IMR-90 (cell line): Measurements from ENCODE around the gene KNL1. TPM values are rescaled to one million over a fixed set of nuclear protein-coding genes. Genes with fewer than 3 reads are reported as not detected.

Experiments
- ATAC-seq: fragments of 200-7000 bp; cut with Tn5 transposase; 2 replicates; pipeline ENCODE4 v1.9.1; 2020; ENCODE audit warnings: low read depth, mild to moderate bottlenecking, moderate library complexity
- BruUV-seq: library from RNA; stranded (reverse); fragments of 400-500 nt; replicated peaks from 2 replicates; lab custom pipeline; 2021; lab: Mats Ljungman, UMichigan
- CTCF ChIA-PET: fragments of 300-600 bp; formaldehyde crosslinking; extraction: SDS; loops from one replicate; lab custom pipeline; 2021; ENCODE audit warnings: antibody characterized with exemption; lab: Yijun Ruan, JAX
- POLR2A ChIA-PET: fragments of 300-600 bp; sonication (Branson Sonifier 250); formaldehyde crosslinking; loops from one replicate; lab custom pipeline; 2022; ENCODE audit warnings: antibody characterized with exemption; ENCODE audit not compliant: unreplicated experiment; lab: Charles Lee
- DNase-seq: peaks from one replicate; pipeline ENCODE4 v3.0.0; 2013
- H2AFZ ChIP-seq: replicated peaks from 2 replicates; pipeline ENCODE3; 2013; ENCODE audit warnings: low read length, mild to moderate bottlenecking; ENCODE audit not compliant: poor library complexity
- H2AK5ac ChIP-seq: 2 replicates; pipeline ENCODE4 v1.6.1; 2013; ENCODE audit warnings: low read depth, low read length, inconsistent platforms
- H2AK9ac ChIP-seq: replicated peaks from 2 replicates; pipeline ENCODE3; 2013; ENCODE audit warnings: mild to moderate bottlenecking, low read depth, low read length, moderate library complexity; ENCODE audit not compliant: poor library complexity
- H2BK120ac ChIP-seq: 2 replicates; pipeline ENCODE4 v1.6.1; 2013; ENCODE audit warnings: low read depth, low read length, inconsistent platforms
- H2BK15ac ChIP-seq: 3 replicates; pipeline ENCODE4 v1.6.1; 2013; ENCODE audit warnings: low read depth, low read length, inconsistent platforms
- H2BK20ac ChIP-seq: 2 replicates; pipeline ENCODE4 v1.6.1; 2013; ENCODE audit warnings: low read depth, mild to moderate bottlenecking, inconsistent platforms, low read length, moderate library complexity
- H2BK5ac ChIP-seq: 2 replicates; pipeline ENCODE4 v1.6.1; 2013; ENCODE audit warnings: mild to moderate bottlenecking, low read depth, low read length, inconsistent platforms; ENCODE audit not compliant: poor library complexity, severe bottlenecking
- H3K14ac ChIP-seq: replicated peaks from 2 replicates; pipeline ENCODE4 v1.6.1; 2013; ENCODE audit warnings: low read depth, low read length, inconsistent platforms
- H3K18ac ChIP-seq: 2 replicates; pipeline ENCODE4 v1.6.1; 2013; ENCODE audit warnings: low read depth, low read length, control low read depth
- H3K23ac ChIP-seq: 2 replicates; pipeline ENCODE4 v1.6.1; 2013; ENCODE audit warnings: low read depth, low read length, inconsistent platforms
- H3K27ac ChIP-seq: 2 replicates; pipeline ENCODE4 v1.5.1; 2013; ENCODE audit warnings: mild to moderate bottlenecking, control low read depth, low read length; ENCODE audit not compliant: insufficient read depth
- H3K27me3 ChIP-seq: 2 replicates; pipeline ENCODE4 v1.6.1; 2013; ENCODE audit warnings: low read length; ENCODE audit not compliant: control insufficient read depth, insufficient read depth
- H3K36me3 ChIP-seq: 2 replicates; pipeline ENCODE4 v1.6.1; 2013; ENCODE audit warnings: low read length, mixed read lengths; ENCODE audit not compliant: control insufficient read depth, insufficient read depth
- H3K4ac ChIP-seq: 2 replicates; pipeline ENCODE4 v1.6.1; 2013; ENCODE audit warnings: low read depth, low read length, inconsistent platforms
- H3K4me1 ChIP-seq: 2 replicates; pipeline ENCODE4 v1.6.1; 2013; ENCODE audit warnings: low read length, mixed read lengths; ENCODE audit not compliant: control insufficient read depth, insufficient read depth
- H3K4me2 ChIP-seq: 2 replicates; pipeline ENCODE4 v1.6.1; 2013; ENCODE audit warnings: low read depth, mild to moderate bottlenecking, control low read depth, low read length, moderate library complexity
- H3K4me3 ChIP-seq: 2 replicates; pipeline ENCODE4 v1.5.1; 2013; ENCODE audit warnings: low read depth, mild to moderate bottlenecking, control low read depth, low read length, moderate library complexity; ENCODE audit not compliant: insufficient read depth
- H3K56ac ChIP-seq: 2 replicates; pipeline ENCODE4 v1.6.1; 2013; ENCODE audit warnings: low read length, inconsistent platforms; ENCODE audit not compliant: insufficient read depth; ENCODE audit errors: extremely low read depth
- H3K79me1 ChIP-seq, 2 experiments: 2 replicates each; pipeline ENCODE4 v1.6.1; 2013; ENCODE audit warnings: low read length in 2 of 2, inconsistent platforms in 1 of 2, low read depth in 1 of 2
- H3K9ac ChIP-seq: 2 replicates; pipeline ENCODE4 v1.6.1; 2013; ENCODE audit warnings: low read depth, low read length, control low read depth
- H3K9me1 ChIP-seq: 2 replicates; pipeline ENCODE4 v1.6.1; 2013; ENCODE audit warnings: low read length, inconsistent platforms; ENCODE audit not compliant: insufficient read depth
- H3K9me3 ChIP-seq: 2 replicates; pipeline ENCODE4 v1.6.1; 2013; ENCODE audit warnings: low read length; ENCODE audit not compliant: control insufficient read depth, insufficient read depth
- H4K20me1 ChIP-seq: 2 replicates; pipeline ENCODE4 v1.6.1; 2013; ENCODE audit warnings: low read length, inconsistent platforms; ENCODE audit not compliant: insufficient read depth
- H4K5ac ChIP-seq: 2 replicates; pipeline ENCODE4 v1.6.1; 2013; ENCODE audit warnings: mild to moderate bottlenecking, low read depth, low read length, control low read depth
- H4K8ac ChIP-seq, 2 experiments: 2 replicates each; pipeline ENCODE4 v1.6.1; 2013; ENCODE audit warnings: low read depth in 2 of 2, low read length in 2 of 2, control low read depth in 1 of 2, inconsistent platforms in 1 of 2
- H4K91ac ChIP-seq: 2 replicates; pipeline ENCODE4 v1.6.1; 2013; ENCODE audit warnings: low read depth, low read length, inconsistent platforms; ENCODE audit not compliant: insufficient read depth
- BHLHE40 ChIP-seq: fragments of 150-350 bp; IDR thresholded peaks from 2 replicates; pipeline ENCODE4 v1.6.1; 2016; ENCODE audit warnings: mild to moderate bottlenecking, low read depth, low read length
- CEBPB ChIP-seq: IDR thresholded peaks from 2 replicates; pipeline ENCODE4 v1.6.1; 2012; ENCODE audit warnings: low read depth, low read length, improper control_type of control experiment
- CHD1 ChIP-seq: IDR thresholded peaks from 2 replicates; pipeline ENCODE4 v1.6.1; 2012; ENCODE audit warnings: low read depth, low read length, improper control_type of control experiment
- FOS ChIP-seq: fragments of 150-350 bp; IDR thresholded peaks from 2 replicates; pipeline ENCODE4 v1.6.1; 2016; ENCODE audit warnings: low read depth, low read length
- MAFK ChIP-seq: IDR thresholded peaks from 2 replicates; pipeline ENCODE4 v1.6.1; 2012; ENCODE audit warnings: low read depth, low read length, improper control_type of control experiment
- MAZ ChIP-seq: IDR thresholded peaks from 2 replicates; pipeline ENCODE4 v1.6.1; 2012; ENCODE audit warnings: low read depth, mild to moderate bottlenecking, low read length, improper control_type of control experiment, moderate library complexity, borderline replicate concordance
- NFE2L2 ChIP-seq: fragments of 150-350 bp; IDR thresholded peaks from 2 replicates; pipeline ENCODE4 v1.6.1; 2016; ENCODE audit warnings: low read depth, mild to moderate bottlenecking, low read length
- RAD21 ChIP-seq: IDR thresholded peaks from 2 replicates; pipeline ENCODE4 v1.6.1; 2012; ENCODE audit warnings: low read length, improper control_type of control experiment
- RCOR1 ChIP-seq: IDR thresholded peaks from 2 replicates; pipeline ENCODE4 v1.6.1; 2012; ENCODE audit warnings: mild to moderate bottlenecking, low read length, improper control_type of control experiment; ENCODE audit not compliant: insufficient replicate concordance
- RFX5 ChIP-seq: IDR thresholded peaks from 2 replicates; pipeline ENCODE4 v1.8.0; 2012; ENCODE audit warnings: low read depth, mild to moderate bottlenecking, low read length, moderate library complexity
- SMC3 ChIP-seq: fragments of 150-350 bp; IDR thresholded peaks from 2 replicates; pipeline ENCODE4 v1.6.1; 2016; ENCODE audit warnings: low read depth, mild to moderate bottlenecking, antibody characterized with exemption, low read length, moderate library complexity
- USF2 ChIP-seq: fragments of 150-350 bp; IDR thresholded peaks from 2 replicates; pipeline ENCODE4 v1.6.1; 2017; ENCODE audit warnings: mild to moderate bottlenecking, antibody characterized with exemption, low read length, low read depth
- WGBS, 2 experiments: methylation state at CpG; one replicate each; pipeline versions ENCODE4 v1.1.5 to v1.1.7; 2013; ENCODE audit warnings: missing lambda C conversion rate in 2 of 2; ENCODE audit not compliant: insufficient read length in 1 of 2; ENCODE audit errors: extremely low coverage in 2 of 2; 5-methylcytosine and 5-hydroxymethylcytosine counted together
- dilution Hi-C: fragments of 300-500 bp; cut with HindIII; formaldehyde crosslinking; loops from one replicate; pipeline ENCODE4 v1.14.3; 2018; ENCODE audit warnings: low sequenced_read_pairs; ENCODE audit not compliant: unreplicated experiment
- in situ Hi-C: fragments of 300-500 bp; cut with MboI; formaldehyde crosslinking; loops from 3 replicates; pipeline ENCODE4 v1.14.3; 2019; ENCODE audit warnings: low sequenced_read_pairs, inconsistent platforms, mixed read lengths
- intact Hi-C: fragments of 100-400 bp; cut with micrococcal nuclease; formaldehyde crosslinking; loops from 2 replicates; pipeline ENCODE4 v1.10.0; 2022
- polyA plus RNA-seq, 3 experiments: library from polyadenylated mRNA; depleted of rRNA; stranded (reverse); fragments of >200 nt; gene quantifications; 2 replicates each; pipeline ENCODE4 v1.2.3, GENCODE V29; 2012; ENCODE audit warnings: low replicate concordance in 1 of 3
- total RNA-seq: library from RNA; depleted of rRNA; stranded (reverse); fragments of >200 nt; gene quantifications from 2 replicates; pipeline ENCODE4 v1.2.3, GENCODE V29; 2012

KNL1 gene
- total and polyA plus RNA-seq, 2 of the 4 experiments (the other 2 are of a cell fraction), result 3.1 to 25.1 TPM

GRCh38 chr15:40623361-40623760 is 29.3 kb downstream of the KNL1 start:
- no TSS peak for BruUV-seq
- H3K9me3 ChIP-seq, result no peaks in the 10 kb centered on the region
- no peak overlapping the region for H2BK5ac ChIP-seq
- intact Hi-C loops (no loop called here), in situ Hi-C loops (no loop called here), dilution Hi-C loops (no loop called here)
- TF ChIP-seq NFE2L2 (no peak), RAD21 (no peak), RFX5 (no peak), SMC3 (no peak), CHD1 (no peak), USF2 (no peak), CEBPB (no peak), RCOR1 (no peak), MAZ (no peak), FOS (no peak), MAFK (no peak), BHLHE40 (no peak)
- POLR2A ChIA-PET, result no interaction called here
- peaks cover 2% of the 10 kb centered on the region; the same call in 1 of the 2 replicates for H3K36me3 ChIP-seq
- no peak overlapping the region for H3K14ac ChIP-seq
- H3K18ac ChIP-seq, result no peak overlapping the region
- no peak overlapping the region for H4K8ac ChIP-seq
- no peak overlapping the region for H3K4me2 ChIP-seq
- CTCF ChIA-PET, result no interaction called here
- no peak overlapping the region for H3K27ac ChIP-seq
- no peak overlapping the region for H3K56ac ChIP-seq
- H2BK120ac ChIP-seq, result no peak overlapping the region
- H2AK5ac ChIP-seq, result no peak overlapping the region
- no peaks in the 10 kb centered on the region for H3K79me1 ChIP-seq
- no peaks in the 10 kb centered on the region for H4K20me1 ChIP-seq
- no peaks in the 10 kb centered on the region for H3K4me1 ChIP-seq
- H3K9ac ChIP-seq, result no peak overlapping the region
- H4K91ac ChIP-seq, result no peak overlapping the region
- H3K4ac ChIP-seq, result no peak overlapping the region
- H3K9me1 ChIP-seq, result no peaks in the 10 kb centered on the region
- H2AK9ac ChIP-seq, result no peak overlapping the region
- H2BK20ac ChIP-seq, result no peak overlapping the region
- H2AFZ ChIP-seq, result no peak overlapping the region
- no peak for DNase-seq
- no peak for ATAC-seq
- no peak overlapping the region for H4K5ac ChIP-seq
- no peak overlapping the region for H2BK15ac ChIP-seq
- WGBS, 2 experiments, result no CpG with 5 or more reads among the region's 2 CpGs
- H3K23ac ChIP-seq, result no peak overlapping the region
- H3K27me3 ChIP-seq, result no peaks in the 10 kb centered on the region
- no peak overlapping the region for H3K4me3 ChIP-seq
